Measurements from ENCODE around the gene MAPK10. TPM values are rescaled to one million over a fixed set of nuclear protein-coding genes. Genes with fewer than 3 reads are reported as not detected.

Gene MAPK10
- polyA plus RNA-seq (ENCODE audit: insufficient read length in 10 of 10): 1 to 10 TPM; 2.4 to 6.9 (median 4.1) TPM
- long read RNA-seq, donor 1: 0 reads
- long read RNA-seq, donor 2: 0 reads
- long read RNA-seq, donor 3: 0 reads
- long read RNA-seq, donor 4: 0 reads
- long read RNA-seq, donor 5: 0 reads
- long read RNA-seq, donor 6: 0 reads
- long read RNA-seq, donor 7: 0 reads
- long read RNA-seq, donor 8: 0 reads
- long read RNA-seq, donor 9: 0 reads

DNA sequence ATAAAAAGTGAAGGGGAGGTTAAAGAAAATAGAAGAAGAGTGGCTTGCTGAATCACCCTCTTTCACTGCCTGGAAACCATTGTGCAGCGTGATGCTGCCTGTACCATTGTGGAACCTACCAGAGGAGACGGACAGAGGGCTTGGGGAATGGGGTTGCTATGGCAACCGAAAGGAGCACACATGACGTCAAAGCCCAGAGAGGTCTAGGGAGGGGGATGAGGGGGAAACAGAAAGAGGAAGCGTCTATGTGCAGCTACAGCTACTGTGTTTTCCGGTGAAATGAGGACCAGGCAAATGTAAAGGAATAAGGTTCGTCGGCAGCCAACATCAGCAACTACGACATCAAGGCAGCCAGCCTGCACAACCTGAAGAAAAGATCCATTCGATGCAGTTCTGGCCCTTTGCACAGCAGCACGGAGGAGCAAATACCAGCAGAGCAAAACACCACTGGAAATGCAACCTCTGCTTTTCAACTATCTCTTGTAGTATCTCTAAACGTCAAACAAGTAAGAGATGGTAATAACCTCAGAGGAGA lies at the start of gene MAPK10:
Gene MAPK10 (minus strand): TSS at position 110 of the 535 bp plus-strand sequence.
- peak; percentile 79 to 94 (median 88) for DNase-seq

DNA sequence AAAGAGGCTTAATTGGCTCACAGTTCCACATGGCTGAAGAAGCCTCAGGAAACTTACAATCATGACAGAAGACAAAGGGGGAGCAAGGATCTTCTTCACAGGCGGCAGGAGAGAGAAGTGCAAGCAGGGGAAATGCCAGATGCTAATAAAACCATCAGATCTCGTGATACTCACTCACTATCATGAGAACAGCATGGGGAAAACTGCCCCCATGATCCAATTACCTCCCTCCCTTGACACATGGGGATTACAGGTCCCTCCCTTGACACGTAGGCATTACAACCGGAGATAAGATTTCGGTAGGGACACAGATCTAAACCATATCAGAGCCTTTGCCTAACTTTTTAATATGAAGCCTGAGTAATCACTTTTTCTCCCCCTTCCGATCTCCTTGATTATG lies 43.7 kb upstream of the MAPK10 start:
- DNase-seq: no peak

DNA sequence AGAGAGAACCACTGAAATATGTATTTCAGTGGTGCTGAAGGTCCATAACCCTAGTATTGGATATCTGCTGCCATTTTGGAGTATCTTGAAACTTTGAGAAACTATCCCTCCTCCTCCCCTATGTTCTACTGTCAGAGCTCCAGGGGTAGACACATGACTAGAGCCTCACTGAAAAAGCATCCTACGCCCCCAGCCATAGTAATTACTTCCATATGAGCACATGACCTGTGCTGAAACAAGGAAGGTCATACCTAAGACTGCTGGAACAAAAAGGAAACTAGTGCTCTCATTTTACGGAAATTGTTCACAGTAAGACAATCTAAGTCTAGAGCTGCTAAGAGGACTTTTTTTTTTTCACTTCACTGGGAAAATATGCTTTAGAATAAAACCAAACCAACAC lies 42.0 kb upstream of the MAPK10 start:
- DNase-seq: no peak

DNA sequence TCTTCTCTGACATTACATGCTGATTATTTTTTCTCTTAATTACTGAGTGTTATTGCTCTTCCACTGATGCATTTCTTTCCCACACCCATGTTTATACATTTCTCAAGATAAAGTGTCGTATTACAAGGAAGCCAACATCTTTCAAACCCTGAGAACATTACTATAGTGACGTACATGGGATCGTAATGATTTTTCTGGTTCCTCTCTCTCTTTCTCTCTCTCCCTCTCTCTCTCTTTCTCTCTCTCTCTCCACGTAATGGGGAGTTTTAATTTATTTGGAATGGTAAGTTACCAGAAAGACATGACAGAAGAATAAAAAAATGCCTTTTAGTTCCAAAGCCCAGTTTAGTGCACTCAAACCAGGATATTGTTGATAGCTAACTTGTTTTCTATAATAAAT lies 40.4 kb upstream of the MAPK10 start:
- DNase-seq: no peak

DNA sequence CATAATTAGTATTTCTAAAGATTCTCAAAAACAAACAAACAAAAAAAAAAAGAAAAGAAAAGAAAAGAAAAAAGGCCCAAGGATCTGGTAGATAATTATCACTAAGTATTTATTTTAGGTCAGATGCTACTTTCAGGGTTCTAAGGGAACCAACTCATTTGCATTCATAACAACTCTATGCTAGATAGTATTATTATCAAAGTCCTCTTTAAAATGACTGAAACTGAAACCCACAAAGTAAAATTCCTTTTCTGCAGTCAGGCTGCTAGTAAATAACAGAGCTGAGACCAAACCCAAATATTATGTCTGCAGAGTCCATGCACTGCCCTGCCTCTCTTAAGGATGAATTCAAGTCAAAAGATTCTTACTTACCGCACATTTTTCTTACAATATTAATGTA lies 38.3 kb upstream of the MAPK10 start:
- no peak for DNase-seq

DNA sequence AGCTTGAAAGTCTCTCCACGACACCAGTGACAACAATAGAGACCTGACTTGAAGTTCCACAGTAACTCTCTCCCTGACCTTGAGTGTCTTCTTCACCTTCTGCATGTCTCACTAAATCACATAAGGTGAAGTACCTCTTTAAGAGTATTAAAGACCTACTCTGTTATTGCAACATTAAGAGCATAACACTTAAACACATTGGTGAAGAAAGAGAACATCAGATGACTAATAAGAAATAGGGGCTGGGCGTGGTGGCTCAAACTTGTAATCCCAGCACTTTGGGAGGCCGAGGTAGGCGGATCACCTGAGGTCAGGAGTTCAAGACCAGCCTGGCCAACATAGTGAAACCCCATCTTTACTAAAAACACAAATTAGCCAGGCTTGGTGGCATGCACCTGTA lies 33.9 kb upstream of the MAPK10 start:
- DNase-seq: no peak

DNA sequence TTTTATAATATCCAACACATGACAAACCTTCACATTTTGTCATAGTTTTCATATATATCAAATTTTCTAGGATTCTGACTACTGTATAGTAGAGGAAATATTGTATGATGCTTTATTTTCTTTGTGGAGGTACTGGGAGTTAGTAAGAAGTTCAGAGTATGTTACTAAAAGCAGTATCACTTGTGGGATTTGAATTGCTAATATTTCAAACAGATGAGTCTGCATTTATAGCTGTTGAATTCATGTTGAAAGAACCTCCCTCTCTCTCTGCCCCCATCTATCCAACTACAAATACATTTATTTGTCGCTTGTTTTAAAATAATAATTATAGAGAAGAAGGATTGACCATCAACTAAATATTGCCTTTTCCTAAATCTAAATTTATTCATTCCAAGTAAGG lies 29.8 kb upstream of the MAPK10 start:
- DNase-seq: no peak

DNA sequence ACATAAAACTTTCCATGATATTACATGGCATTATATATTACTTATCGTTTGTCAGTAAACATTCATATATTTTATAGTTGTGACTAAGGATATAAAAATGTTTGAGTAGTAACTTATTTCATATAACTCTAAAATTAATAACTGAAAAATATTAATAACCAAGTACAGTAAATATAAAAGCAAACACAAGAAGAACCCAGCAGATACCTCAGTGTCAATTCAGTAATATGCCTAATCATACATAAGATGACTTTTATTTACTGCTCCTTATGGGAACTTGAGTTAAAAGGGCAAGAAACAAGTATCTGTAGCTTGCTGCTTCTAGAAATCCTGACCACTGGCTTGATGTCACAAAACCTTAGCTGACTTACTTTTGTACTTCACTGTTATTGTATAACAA lies 28.4 kb upstream of the MAPK10 start:
- DNase-seq: no peak

DNA sequence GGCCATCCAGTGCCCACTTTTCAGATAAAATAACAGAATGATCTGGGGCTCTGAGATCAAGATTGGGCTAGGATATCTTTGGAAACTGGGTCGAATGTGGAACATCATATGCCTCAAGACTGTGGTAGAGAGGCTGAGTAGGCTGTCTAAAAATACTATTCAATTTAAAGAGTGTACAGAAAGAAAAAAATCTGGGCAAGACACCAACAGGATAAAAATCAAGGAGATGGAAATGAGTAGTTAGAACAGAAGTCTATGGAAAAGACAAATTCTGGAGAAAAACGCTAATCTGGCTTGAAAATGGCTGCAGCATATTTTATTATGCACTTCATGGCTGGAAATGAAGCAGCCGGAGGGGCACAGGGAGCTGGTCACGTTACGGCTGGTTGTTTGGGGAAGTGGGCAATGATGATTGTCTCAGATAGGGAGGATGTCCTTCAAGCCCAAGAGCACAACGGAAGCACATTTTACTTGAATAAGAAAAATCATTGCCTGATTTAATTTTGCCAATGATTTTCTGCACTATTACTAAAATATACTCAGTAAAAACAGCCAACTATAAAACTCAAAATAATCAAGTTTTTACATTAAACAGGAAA lies 27.1 kb upstream of the MAPK10 start:
- no peak for DNase-seq

DNA sequence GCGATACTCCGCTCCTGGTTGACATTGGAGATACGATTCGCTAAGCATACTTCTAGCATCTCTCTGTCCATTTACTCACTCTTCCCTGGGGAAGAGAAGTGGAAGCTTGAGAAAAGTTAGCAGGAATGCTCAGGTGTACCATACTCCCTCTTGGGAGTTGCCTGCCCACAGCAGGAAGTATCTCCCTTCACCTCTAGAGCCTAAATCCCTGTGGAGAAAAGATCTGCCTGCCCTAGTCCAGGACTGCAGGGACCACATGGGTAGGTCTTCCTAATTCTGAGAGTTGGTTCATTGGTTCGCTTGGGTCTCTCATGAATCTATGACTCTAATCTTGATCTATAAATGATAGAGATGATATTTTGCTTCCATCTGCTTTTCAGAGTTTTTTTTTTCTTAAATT lies 26.3 kb upstream of the MAPK10 start:
- DNase-seq: no peak

DNA sequence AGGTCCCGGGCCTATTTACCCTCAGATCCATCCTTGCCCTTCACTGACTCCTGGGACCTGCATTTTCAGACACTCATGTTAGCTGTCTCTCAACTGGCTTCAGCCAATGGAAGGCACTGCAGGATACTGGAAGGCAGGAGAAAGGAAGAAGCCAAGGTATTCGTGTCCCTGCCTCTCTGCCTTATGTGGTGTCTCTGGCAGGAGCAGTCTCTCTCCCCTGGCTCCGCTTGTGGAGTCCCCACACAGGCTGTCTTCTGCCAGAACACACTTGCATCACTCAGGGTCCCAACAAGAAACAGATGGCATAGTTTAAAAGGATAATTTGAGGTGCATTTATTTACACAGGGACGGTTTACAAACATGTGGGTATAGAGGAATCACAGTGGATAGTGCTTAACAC lies 21.6 kb upstream of the MAPK10 start:
- no peak for DNase-seq

DNA sequence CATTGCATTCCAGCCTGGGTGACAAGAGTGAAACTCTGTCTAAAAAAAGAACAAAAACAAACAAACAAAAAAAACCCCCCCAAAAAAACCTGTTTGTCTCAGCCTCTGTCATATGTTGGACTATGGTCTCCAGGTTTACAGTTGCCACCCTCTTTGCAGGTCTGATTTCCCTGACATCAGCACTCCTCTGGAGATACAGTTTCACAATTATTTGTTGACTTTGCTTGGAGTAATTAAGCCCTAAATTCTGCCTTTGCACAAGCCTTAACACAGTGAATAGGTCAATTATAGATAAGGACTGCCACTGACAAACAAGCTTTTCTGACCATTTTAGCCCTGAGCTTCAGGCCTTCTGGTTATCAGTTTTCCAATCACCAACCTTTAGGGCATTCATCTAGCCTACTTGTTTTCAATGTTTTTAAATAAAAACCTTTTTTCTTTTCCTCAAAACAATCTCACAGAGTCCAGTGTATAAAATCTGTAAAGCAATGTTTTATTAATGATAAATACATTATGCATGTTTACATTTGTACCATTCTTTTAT lies 20.4 kb upstream of the MAPK10 start:
- DNase-seq: no peak

DNA sequence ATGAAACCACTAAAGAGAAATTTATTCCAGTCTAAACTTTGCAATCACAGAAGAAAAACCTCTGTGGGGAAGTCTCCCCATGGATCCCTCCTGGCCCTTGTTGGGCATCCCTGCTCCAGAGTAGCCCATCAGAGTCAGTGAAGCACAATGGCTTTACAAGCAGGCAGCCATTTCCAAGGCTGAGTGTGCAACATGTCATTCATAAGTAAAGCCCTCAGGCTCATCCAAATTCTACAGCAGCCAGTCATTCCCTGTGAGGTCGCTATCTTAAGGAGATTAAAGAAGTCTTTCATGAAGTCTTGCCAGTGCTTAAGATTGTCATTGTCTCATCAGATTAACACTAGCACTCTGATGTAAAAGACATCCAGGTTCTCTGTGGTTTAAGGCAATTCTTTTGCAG lies 17.0 kb upstream of the MAPK10 start:
- no peak for DNase-seq

DNA sequence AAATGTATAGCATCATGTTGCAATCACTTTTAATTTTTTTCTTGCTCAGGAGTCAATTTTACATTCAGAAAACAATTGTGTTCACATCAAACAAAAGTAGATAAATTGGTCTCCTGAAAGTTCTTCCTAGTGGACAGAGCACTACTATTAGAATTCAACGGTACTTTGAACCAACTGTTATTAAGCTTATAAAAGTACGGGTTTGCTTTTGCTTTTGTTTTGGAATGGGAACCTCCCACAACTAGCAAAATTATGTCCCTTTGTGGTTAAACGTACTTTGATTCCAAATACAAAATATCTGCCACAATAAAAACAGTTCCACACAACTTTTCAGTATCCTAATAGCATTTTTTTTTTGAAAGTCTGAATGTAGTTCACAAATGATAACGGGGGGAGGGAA lies 8.6 kb upstream of the MAPK10 start:
- DNase-seq: no peak

DNA sequence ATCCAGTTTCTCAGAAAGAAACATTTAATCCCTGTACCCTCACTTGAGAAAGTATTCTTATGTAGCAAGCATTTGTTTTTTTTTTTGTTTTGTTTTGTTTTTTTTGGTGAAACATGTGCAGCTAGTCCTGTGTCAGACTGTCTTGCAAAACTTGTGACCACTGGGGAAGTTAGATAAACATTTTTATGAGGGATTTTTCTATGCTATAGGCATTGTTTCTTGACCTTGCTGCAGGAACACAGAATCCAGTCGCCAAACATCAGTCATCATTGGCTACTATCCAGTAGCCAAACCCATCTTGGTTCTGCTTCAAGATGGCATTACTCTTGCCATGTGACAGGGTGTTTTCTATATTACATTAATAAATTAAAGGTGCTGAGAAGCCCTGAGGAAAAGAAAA lies 7.7 kb upstream of the MAPK10 start:
- no peak for DNase-seq

DNA sequence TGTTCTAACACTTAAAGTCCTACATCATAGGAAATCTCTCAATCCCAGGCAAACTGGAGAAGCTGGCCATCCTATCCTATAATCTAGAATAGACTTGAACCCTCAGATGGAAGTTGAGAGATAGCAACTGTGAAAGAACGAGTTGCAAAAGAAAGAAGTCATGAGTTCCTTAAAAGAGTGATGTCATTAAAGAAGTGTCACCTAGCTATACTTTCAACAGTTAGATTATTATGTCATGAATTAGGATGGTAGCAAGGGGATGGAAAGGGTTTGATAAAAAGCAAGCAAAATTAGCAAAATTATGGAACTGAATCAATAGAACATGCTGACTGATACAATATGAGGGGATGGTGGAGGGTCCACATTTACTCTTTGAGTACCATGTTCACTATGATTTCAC lies 7.1 kb upstream of the MAPK10 start:
- no peak for DNase-seq

DNA sequence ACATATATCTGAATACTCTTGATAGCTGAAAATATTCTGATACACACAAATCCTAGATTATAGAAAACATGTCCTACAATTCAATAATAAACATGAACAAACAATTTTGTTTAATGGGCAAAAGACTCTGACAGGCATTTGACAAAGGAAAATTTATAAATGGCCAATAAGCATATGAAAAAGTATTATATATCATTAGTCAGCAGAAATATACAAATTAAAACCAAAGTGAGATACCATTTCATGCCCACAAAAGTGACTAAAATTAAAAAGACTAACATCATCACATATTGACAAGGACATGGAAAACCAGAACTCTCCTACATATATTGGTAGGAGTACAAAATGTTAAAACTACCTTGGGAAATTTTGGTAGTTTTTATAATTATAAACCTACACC lies 2.7 kb upstream of the MAPK10 start:
- DNase-seq: no peak

DNA sequence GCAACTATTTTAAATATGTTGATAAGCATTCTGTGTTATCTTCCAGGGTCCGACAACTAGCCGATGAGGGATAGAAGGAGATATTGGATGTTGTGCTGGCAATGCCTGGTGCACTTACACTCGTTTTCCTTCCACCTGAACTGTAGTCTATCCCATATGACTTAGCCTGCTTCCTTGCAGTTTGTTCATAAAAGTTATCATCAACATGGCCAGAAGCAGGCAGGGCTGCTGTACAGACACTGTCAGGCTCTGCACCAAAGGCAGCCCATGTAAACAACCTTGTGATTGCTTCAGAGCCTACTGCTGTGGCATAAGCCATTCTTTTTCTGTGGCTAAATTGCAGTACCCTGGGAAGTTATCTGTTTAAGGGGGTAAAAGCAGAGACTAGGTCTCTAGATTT lies 1.6 kb downstream of the MAPK10 start:
- DNase-seq: peak in 1 of 3 donors; percentile 30

DNA sequence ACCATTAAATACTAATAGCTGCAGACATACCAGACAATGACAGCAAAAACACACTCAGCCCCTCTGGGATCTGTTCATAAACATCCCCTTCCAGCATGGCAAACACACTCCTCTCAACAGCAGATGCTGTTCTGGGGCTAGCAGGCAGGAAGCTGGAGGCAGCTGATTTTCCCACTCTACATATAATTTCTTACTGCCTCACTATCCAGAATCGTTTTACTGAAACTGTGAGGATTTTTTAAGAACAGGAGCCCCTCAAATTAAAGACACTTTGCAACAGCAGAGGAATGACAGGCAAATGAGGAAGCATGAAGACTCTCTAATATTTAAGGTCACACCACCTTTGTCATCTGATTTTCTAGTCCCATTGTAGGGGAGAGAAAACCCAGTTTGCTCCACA lies 2.2 kb downstream of the MAPK10 start:
- DNase-seq: no peak

DNA sequence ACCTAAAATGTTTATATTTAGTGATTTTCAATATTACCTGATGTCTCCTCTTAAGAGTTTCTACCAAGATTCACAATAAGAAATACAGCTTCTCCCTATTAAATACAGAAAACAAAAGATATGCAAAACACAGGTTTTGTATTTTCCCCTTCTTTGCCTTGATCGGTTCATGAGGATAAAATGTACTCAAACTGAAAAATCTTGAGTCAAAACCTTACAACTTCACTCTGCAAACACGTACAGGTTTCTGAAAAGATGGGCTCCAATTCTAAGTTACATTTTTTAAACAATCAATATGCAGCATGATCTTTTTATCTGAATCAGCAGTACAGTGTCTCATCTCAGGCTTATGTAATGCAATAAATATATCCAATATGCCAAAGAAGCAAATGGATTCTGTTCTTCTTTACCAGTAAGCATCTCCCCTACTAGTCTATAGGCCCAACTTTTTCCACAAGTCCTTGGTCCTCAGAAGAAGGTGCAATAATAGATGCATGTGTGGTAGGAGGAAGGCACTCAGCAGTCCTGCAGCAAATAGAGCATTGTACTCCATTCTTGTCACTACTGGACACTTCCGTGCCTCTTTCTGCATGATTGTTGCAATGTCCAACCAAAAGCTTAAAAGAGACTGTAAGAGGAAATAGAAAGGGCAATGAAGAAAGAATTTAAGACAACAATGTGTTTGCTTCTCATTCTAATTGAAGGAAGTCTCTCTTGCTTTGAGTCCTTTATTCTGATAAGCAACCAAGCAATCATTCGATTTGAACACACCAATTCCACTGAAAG lies 3.2 kb downstream of the MAPK10 start:
- DNase-seq: no peak

DNA sequence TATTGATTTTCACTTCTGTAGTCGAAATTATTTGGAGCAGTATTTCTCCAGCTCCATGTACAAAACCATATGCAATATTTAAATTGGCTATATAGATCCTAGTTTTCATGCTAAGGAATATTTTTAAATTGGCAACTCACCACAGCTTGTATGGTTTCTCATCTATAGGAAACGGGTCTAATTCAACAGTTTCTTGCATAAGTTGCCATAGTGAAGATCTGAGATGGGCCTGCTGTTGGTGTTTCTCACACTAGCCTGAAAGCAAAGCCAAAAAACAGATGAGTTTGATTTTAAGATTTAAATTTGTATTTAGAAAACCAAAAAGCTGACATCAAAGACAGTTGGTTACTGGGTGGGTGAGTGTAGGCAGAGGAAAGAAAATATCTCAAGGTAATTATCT lies 5.5 kb downstream of the MAPK10 start:
- no peak for DNase-seq

DNA sequence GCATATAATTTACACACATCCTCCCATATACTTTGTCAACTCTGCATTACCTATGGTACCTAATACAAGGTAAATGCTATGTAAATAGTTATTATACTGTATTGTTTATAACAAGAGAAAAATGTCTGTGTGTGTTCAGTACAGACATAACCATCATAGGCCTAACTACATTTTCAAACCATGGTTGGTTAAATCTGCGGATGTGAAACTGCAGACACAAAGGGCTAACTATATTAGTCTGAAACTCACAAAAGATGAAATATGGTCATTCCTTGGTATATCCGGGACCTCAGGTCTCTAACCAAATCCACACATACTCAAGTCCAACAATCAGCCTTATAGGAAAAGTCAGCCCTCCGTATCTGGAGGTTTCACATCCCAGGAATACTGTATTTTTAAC lies 13.5 kb downstream of the MAPK10 start:
- DNase-seq: no peak

DNA sequence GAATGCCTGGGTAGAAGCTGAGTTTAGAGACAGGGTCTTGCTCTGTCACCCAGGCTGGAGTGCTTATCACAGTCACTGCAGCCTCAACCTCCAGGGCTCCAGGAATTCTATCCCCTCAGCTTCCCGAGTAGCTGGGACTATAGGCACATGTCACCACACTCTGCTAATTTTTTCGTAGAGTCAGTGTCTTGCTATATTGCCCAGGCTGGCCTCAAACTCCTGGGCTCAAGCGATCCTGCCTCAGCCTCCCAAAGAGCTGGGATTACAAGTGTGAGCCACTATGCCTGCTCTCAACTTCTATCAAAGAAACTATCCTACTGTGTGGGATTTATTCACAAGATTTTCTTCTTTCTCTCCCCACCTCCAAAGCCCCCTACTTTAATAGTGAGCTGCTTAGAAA lies 15.7 kb downstream of the MAPK10 start:
- DNase-seq: no peak

All from muscle of back (tissue), 13 donors.